HEK293 (cell line): ENCODE data around the gene BTBD16.

ENCODE experiments used
- MYNN ChIP-seq: fragments of 450-650 bp; formaldehyde crosslinking; IDR thresholded peaks from 2 replicates; pipeline ENCODE4 v1.5.1; 2016; ENCODE audit warnings: missing biosample characterization, missing genetic modification characterization, borderline replicate concordance
- ZNF138 ChIP-seq: fragments of 450-650 bp; formaldehyde crosslinking; IDR thresholded peaks from 2 replicates; pipeline ENCODE4 v1.5.1; 2016; ENCODE audit warnings: missing biosample characterization, missing genetic modification characterization, borderline replicate concordance
- TF ChIP-seq, protein P1 (sequence below): fragments of 450-650 bp; formaldehyde crosslinking; IDR thresholded peaks from 2 replicates; pipeline ENCODE4 v1.5.1; 2016; ENCODE audit warnings: missing biosample characterization, missing genetic modification characterization

DNA sequence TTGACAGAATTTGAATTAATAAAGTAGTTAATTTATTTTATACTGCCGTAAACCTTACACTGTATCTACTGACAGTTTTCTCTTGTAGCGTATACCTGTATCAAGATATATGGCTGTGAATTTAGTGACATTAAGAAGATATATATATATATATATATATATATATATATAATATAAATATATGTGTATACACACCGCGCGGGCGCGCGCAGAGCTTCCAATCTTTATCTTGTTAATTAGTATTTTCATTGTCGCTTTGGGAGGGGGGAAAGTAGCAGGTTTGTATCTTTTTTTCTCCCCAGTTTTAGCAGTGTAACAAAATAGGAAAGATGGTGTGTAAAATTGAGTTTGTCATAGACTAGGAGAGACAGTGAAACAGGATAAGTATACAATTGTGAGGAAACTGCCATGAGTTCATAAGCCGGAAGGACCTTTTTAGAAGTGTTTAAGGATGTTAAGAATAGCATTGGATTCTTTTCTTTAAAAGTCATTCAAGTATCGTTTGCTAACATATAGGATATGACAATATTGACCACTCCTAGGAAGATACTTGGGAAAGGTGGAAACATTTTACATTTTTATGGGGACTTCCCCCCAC is 105.4 kb downstream of the BTBD16 start:
- TF ChIP-seq ZNF138 (tag by site-specific recombination) (no peak), MYNN (tag by site-specific recombination) (no peak)
- TF ChIP-seq, protein P1, sequence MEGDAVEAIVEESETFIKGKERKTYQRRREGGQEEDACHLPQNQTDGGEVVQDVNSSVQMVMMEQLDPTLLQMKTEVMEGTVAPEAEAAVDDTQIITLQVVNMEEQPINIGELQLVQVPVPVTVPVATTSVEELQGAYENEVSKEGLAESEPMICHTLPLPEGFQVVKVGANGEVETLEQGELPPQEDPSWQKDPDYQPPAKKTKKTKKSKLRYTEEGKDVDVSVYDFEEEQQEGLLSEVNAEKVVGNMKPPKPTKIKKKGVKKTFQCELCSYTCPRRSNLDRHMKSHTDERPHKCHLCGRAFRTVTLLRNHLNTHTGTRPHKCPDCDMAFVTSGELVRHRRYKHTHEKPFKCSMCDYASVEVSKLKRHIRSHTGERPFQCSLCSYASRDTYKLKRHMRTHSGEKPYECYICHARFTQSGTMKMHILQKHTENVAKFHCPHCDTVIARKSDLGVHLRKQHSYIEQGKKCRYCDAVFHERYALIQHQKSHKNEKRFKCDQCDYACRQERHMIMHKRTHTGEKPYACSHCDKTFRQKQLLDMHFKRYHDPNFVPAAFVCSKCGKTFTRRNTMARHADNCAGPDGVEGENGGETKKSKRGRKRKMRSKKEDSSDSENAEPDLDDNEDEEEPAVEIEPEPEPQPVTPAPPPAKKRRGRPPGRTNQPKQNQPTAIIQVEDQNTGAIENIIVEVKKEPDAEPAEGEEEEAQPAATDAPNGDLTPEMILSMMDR (tag by site-specific recombination): no peak
